GM18517 (cell line): Measurements from ENCODE around the gene IZUMO3.
"Not testable (repeated sequence)": the region's sequence is repeated elsewhere in the genome, so short reads cannot be mapped to it uniquely, and the experiment has no call there.

Experiments used
- ATAC-seq: cut with Tn5 transposase; IDR thresholded peaks from one replicate; pipeline ENCODE4 v1.9.1; 2021; ENCODE audit warnings: mild to moderate bottlenecking, moderate library complexity; ENCODE audit not compliant: unreplicated experiment

The IZUMO3 gene, protein sequence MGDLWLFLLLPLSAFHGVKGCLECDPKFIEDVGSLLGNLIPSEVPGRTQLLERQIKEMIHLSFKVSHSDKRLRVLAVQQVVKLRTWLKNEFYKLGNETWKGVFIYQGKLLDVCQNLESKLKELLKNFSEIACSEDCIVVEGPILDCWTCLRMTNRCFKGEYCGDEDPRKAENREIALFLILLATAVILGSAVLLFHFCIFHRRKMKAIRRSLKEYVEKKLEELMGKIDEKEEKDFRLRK

DNA sequence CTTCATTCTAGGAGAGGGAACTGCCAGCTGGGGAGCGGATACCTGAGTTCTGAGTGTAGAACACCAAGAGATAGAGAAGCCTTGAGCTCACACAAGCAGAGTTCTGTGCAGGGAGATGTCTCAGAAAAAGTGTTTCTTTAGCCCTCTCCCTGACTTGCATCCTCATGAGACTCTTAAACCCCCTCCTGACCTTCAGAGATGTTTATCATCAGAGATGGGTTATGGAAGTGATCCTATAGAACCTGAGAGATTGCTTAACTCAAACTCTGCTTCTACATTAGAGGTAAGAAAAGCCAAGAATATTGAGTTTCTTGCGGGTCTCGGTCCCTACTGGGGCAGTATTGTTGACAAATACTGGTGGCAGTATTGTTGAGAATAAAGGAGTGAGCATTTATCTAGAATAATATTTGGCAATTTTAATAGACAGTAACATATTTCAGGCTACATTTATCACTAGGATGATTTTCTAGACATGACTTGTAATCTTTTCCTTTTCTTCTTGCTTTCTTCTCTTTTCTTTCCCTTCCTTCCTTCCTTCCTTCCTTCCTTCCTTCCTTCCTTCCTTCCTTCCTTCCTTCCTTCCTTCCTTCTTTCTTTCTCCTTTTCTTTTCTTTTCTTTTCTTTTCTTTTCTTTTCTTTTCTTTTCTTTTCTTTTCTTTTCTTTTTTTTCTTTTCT, at the start of gene IZUMO3:
Gene IZUMO3, minus strand, starts transcription at position 51 of the 676 bp plus-strand sequence. CDS start 248 bp downstream, outside the sequence.
- ATAC-seq, result no peak

DNA sequence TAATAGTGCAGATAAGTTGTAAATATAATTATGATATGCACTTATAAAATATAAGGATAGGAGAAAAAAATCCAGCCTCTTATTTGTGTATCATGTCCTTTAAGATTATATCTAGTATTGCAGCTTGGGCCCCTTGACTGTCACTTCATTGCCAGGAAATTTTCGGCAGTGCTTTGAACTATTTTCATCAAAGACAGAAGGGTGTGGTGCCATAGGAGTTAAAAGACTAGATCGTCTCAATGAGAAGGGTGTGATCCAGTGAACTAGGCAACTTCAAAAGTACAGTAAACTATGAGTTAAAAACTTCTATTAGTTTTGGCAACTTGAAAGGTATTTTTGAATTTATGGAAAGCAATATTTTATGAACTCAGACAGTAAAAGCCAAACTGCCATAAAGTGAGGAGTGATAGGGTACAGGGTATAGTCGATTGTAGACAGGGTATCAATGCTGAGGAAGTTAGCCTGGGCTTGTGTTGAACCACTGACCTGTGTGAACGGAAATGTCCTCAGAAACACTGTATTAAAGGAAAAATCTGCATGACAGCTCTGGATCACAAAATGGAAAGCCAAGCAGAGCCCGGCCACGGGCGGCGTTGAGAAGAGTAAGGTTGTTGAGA, 48.6 kb upstream of the IZUMO3 start:
- ATAC-seq, result no peak

DNA sequence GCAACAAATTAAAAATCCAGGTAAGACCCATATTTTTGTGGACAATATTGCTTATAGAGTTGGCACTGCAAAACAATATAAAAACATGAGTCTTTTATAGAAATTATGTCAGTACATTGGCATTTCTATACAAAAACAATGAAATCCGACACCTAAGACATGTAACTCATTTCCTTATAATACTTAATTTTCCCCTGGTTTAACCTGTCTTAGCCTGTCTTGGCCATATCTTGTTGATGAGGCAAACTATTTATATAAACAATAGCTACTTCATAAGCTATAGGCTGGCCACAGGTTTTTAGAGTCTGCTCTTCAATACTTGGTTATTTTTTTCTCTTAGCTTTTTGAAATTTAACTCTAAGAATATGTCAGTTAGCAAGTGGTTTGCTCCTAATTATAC, 44.7 kb upstream of the IZUMO3 start:
- ATAC-seq, result no peak

DNA sequence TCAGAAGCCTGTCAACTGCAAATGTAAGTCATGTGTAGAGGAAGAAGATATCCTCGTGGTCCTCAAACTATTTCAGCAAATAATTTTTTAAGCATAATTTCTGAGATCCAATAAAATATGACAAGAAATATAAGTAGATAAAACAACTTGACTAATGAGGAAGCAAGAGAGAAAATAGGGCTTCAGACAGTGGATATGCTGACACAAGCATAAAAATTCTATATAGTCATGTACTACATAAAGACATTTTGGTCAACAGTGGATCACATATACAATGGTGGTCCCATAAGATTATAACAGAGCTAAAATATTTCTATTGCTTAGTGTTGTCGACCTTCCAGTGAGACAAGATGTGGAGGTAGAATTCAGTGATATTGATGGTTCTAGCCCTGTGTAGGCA, 42.2 kb upstream of the IZUMO3 start:
- no peak for ATAC-seq

DNA sequence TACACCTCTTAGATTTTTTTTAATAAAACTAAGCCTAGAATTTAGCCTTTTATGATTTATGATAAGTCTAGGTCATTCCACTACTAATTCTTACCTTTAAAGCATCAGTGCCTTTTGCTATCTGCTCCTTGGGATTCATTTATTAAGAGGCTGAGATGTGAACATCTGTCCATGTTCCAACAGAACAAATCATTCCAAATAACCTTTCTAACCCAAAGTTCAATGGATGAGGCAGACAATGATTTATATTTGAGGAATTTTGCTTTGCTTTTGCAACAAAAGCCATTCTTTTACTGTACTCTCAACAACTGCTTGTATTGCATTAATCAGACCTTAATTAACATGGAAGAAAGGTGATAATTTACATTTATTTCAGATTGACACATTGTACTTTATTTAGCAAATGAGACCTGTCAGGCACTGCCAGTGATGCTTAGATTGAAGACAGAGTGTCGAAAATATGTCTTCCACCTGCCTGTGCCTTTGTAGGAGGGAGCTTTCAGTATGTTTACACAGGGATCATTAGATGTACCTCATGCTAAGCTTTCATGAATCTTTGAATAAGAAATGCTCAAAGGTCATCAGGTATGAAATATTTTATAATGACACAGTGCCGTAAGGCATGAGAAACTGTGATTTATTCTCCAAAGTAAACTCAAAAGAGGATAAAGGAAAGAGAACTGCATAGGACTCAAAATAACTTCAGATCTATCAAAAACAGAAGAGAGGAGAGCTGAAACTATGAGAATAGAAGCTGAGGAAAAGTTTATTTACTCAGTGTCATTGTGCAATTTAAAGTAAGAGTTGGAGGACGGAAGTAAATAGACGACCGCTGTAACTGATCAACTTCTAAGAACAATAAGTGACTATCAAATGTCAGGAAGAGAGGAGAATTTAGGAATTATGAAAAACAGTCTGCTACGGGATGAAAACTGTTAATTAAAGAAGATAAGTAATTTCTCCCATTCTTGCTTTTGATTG, 36.7 kb upstream of the IZUMO3 start:
- ATAC-seq, result no peak

DNA sequence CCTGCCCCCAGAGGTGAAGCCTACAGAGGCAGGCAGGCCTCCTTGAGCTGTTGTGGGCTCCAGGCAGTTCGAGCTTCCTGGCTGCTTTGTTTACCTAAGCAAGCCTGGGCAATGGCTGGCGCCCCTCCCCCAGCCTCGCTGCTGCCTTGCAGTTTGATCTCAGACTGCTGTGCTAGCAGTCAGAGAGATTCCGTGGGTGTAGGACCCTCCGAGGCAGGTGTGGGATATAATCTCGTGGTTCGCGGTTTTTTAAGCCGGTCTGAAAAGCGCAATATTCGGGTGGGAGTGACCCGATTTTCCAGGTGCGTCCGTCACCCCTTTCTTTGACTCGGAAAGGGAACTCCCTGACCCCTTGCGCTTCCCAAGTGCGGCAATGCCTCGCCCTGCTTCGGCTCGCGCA, 34.3 kb upstream of the IZUMO3 start:
- not testable (repeated sequence) for ATAC-seq

DNA sequence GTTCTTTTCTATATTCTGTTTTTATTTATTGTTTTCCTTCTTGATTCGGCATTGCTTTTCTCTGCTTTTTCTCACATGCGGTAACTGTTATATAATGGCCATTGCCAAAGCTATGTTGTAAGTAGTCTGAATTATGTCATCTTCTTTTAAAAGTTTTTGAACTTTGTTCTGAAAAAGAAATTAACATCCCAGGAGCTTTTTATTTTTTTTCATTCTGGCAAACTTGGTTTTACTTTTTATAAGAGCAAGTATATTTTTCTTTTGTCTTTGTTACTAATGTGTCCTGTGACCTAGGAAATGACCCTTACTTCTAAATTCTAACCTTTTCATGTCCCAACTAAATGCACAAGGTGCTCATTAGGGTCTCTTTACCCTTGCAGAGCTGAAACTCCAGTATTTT, 26.7 kb upstream of the IZUMO3 start:
- ATAC-seq, result no peak

DNA sequence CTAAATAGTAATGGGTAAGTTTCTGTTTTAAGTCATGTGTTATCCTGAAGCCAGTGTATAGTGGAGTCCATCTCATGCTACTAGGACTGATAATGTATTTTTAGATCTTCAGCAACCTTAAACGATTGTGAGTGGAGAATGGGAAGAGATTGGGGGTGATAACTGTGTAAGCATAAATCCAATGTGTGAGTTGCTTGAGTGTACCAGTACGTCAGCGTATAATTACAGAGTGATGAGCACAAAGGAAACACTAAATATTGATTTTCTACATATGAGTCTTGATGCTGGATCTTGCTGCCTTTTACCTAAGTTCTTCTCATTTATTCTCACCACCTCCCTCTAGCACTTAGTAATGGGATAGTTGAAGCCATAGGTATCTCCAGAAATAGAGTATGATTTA, 16.3 kb upstream of the IZUMO3 start:
- no peak for ATAC-seq

DNA sequence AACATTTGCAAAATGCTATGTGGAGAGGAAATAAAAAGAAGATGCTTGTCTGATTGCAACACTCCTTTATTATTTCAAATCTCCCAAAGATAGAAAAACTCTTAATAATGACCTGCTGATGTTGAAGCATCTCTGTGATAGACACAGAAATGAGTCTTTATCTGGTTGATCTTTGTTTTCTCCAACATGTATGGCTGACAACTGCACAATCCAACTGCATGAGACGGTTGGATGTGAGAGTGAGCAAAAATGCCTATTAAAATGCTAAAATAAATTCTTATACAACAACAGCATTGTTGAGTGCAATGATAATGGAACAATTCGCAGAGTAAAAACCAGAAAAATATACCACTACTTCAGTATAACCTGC, 7.5 kb upstream of the IZUMO3 start:
- ATAC-seq, result no peak

DNA sequence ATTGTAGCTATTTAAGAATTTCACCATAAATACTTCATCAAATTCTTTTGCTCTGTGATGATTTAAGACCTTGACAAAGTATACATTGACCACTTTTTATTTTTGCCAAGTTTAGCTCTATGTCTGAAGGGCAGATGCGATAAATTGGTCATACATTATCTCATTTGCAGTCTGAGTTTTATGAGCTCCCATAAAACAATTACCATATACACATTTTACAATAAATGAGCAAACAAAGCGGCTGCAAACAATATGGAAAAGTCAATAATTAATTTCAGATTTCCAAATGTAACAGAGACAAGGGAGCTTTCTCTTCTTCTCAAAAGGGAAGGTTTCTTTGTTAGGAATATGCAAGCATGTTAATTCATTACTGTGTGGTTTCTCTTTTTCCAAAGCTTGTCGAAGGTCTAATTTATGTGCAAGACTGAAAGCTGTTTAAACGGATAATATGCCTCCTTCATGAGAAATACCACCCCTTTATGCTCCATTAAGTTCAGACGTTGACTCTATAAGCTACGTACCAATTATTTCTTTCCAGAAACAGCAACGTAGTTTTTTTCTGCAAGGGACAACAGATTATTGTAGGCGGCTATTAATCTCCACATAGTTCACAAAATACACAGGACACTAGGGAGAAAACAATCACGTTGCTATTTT, 7.0 kb upstream of the IZUMO3 start:
- no peak for ATAC-seq

DNA sequence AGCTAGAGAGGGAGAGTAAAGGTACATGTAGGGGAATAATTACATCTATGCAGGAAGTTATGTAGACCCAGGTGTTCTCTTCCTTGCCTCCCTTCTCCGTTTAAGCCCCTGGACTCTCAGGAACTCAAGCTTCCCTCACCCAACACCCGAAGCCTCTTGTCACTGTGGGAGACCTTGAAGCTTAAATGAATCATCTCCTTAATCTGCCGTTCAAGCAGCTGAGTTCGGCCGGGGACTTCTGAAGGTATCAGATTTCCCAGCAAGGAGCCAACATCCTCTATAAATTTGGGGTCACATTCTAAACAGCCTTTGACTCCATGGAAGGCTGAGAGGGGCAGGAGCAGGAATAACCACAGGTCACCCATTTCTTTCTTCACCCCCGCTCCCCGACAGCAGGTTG, 412 bp downstream of the IZUMO3 start:
- no peak for ATAC-seq

DNA sequence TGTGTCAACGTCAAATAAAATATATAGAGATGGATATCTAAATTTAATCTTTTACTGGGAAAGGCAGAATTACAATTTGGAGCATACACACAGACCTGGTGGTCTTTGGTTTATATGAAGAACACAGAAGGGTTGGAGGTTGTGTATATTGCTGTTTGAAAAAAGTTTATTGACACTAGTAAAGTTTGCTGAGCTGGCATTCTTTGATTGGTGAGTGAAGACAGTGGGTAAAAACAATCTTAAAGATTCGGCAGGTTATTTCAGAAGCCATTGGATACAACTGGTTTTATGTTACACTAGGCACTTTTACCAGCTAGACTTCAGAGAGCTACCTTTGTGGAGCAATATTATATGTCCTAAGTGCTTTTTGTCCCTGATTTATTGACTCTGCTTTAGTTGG, 27.2 kb downstream of the IZUMO3 start:
- no peak for ATAC-seq

DNA sequence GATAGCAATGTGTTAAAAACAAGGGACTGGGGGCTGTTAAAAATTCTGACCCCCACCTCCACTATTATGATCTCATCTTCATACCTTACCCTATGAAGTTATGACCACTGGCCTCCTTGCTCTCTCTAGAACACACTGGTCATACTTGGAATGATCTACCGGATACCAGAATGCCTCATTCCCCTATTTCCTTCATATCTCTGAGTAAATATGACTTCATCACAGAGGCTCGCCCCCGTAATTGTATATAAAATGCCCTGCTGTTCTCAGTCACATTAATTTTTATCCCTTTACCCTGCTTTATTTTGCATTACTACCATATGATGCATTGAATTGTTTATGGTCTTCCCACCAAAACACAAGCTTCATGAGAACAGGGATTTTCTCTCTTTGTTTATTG, 29.2 kb downstream of the IZUMO3 start:
- no peak for ATAC-seq

DNA sequence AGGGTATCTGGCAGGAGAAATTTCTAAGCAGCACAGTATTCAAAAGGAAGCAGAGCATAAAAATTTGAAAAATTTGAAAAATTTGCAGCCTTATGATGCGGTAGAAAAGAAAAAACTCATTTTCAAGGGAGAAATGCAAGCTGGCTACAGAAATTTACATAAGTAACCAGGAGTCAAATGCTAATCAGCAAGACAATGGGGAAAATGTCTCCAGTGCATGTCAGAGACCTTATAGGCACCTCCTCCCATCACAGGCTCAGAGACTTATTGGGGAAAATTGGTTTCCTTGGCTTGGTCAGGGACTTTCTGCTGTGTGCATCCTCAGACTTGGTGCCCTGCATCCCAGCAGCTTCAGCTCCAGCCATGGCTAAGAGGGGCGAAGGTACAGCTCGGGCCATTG, 35.8 kb downstream of the IZUMO3 start:
- ATAC-seq, result no peak

DNA sequence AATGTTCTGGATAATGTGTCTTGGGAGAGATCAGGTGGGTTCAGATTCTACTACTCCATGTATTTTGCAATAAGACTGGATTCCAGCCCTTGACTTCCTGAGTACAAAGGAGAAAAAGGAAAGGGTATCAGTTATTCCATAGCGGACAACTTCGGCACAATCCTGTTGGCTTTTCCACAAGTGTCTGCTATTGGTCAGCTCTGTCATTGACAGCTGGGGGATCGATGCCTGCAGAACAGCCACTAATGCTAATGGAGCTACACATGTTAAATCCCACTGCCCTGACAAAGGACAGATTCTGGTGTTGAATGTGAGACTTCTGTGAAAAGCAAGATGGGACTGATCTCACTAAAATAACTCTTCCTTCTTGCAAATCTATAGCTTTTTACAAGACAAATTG, 41.2 kb downstream of the IZUMO3 start:
- no peak for ATAC-seq

DNA sequence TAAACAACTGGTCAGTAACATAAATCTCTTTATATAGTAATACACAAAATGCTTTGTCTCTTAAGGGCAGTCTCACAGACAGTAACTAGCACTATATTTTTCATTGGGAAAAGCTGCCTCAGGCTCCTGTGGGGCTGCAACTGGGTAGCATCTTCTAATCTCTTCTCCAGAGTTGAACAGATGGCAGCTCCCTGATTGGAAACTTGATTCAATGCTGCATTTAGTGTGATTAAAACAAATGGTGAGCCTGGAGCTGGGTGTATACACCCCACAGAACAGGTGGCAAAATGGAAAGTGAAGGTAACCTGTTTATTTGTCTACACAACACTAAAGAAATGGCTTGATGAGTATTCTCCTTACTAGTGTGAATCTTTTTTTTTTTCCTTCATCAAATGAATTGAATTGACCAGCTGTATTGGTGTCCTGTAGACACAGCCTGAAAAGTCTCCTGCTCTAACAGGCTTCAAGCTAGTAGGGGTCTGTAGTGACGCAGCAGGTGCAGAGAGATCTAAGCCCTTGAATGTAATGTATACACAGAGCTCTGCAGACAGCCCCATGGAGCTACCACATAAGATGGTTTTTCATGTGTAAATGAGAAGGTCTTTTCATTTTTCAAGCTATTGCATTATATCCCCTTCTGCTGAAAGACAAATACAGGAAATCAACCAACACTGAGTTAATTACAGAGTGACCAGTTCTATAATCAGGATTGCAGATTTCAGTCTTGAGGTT, 43.3 kb downstream of the IZUMO3 start:
- ATAC-seq, result no peak

DNA sequence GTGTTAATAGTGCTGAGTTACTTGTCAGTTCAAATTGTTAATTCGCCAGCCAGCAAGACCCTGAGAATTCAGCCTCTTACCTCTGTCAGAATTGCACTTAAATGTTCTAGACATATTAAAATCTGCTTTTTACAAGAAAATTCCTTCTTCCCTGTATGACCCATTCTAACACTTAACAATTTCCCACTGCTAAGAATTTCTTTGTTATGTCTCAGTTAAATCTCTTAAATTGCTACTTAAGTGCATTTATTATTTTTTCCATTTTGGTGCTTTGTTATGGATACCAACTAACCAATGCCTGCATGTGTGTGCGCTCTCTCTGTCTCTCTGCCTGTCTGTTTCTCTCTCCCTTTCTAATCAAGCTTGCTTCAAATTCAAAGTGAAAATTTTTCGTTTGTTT, 44.9 kb downstream of the IZUMO3 start:
- ATAC-seq, result no peak

DNA sequence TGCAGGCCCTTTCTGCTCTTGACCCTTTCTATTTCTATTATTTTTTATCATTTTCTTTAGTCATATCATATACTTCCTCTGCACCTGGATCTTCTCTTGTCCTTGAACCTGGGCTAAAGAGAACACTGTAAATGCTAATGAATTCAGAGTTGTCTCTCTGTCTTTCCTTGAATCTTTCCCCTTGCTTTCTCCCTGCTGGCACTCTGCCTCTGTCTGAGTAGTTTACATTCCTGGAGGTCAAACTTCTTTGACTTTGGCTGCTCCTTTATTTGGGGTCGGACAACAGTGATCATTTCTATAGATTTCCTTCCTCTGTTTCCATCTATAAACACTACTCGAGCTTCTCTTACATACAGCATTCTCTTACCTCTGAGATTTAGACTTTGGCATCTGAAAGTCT, 47.1 kb downstream of the IZUMO3 start:
- ATAC-seq, result no peak

DNA sequence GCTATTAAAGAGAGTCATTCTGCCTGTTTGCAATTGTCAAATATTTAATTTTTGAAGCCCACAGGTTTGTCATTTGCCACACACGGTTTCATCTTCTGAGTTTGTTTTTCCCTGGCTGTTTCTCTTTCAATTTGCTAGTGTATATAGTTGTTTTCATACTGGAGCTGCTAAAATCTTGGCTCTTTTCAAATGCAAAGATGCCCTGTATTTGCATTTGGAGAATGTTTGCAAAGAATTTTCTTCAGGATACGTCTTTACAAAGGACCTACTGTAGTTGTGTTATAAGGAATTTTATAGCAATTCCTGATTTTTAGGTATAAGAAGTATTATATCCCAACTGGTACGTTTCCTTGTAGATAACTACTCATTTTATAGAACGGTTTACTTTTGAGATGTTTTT, 48.0 kb downstream of the IZUMO3 start:
- ATAC-seq, result no peak
